ENCODE results near the gene C2orf66.

C2orf66 gene

DNA sequence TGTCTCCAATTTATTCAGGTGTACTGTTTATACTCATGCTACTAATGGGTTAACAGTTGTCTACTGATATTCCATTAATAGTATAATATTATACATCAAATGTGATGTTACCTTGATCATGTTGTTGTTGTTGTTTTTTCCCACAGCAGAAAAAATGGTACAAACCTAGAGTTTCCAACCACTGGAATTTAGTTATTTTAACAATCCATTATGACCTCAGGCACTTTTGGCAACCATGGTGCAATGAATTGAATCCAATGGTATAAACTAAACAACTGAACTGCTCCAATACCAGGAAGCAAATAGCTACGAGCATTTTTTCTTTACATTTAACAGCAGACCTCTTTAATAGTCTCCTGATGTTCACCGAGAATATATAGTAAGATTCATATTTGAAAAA is 31.0 kb upstream of the C2orf66 start:
- H3K27ac ChIP-seq = no peak overlapping the region
- TF ChIP-seq, protein P1, sequence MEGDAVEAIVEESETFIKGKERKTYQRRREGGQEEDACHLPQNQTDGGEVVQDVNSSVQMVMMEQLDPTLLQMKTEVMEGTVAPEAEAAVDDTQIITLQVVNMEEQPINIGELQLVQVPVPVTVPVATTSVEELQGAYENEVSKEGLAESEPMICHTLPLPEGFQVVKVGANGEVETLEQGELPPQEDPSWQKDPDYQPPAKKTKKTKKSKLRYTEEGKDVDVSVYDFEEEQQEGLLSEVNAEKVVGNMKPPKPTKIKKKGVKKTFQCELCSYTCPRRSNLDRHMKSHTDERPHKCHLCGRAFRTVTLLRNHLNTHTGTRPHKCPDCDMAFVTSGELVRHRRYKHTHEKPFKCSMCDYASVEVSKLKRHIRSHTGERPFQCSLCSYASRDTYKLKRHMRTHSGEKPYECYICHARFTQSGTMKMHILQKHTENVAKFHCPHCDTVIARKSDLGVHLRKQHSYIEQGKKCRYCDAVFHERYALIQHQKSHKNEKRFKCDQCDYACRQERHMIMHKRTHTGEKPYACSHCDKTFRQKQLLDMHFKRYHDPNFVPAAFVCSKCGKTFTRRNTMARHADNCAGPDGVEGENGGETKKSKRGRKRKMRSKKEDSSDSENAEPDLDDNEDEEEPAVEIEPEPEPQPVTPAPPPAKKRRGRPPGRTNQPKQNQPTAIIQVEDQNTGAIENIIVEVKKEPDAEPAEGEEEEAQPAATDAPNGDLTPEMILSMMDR (conservative IDR thresholded peaks at IDR 0.05) = no peak

DNA sequence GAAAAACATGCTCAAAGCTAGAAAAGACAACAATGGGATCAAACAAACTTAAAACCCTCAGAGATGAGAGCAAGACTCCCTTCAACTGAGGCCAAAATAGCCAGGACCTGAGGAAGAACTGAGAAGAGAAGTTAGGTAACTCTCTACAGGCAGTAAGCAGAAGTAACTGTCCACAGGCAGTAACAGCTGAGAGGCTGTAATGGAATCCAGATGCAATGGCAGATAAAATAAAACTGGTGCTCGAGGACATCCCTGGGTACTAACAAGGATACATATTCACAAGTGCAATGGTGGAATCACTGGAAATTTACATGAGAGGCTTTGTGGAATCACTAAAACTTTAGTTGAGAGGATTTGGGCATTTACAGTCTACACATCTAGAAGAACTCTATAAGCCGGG is 30.4 kb upstream of the C2orf66 start:
- H3K27ac ChIP-seq = no peak overlapping the region
- TF ChIP-seq, protein P1 (conservative IDR thresholded peaks at IDR 0.05) = no peak

DNA sequence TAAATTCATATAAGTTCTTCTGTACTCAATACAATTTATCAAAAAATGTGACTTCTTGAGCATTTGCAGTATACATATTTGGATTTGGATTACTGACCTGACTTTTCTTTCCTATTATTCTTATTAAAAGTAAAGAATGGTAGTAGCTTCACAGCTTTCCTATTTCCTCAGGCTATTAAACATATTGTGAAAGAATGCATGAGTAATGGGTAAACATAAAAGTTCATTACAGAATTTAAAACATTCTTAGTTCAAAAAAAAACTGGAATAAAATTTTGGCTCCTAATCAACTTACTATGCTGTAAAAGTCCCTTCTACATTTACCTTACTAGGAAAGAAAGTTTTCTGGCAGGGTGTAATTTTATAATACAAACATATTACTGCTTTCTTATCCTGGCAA is 27.3 kb upstream of the C2orf66 start:
- TF ChIP-seq, protein P1 (conservative IDR thresholded peaks at IDR 0.05) = no peak
- no peak overlapping the region for H3K27ac ChIP-seq

- no peak overlapping the region for H3K27ac ChIP-seq
- TF ChIP-seq, protein P1 (conservative IDR thresholded peaks at IDR 0.05) = no peak
Measured at GRCh38 chr2:196830701-196831100, 21.5 kb upstream of the C2orf66 start.

DNA sequence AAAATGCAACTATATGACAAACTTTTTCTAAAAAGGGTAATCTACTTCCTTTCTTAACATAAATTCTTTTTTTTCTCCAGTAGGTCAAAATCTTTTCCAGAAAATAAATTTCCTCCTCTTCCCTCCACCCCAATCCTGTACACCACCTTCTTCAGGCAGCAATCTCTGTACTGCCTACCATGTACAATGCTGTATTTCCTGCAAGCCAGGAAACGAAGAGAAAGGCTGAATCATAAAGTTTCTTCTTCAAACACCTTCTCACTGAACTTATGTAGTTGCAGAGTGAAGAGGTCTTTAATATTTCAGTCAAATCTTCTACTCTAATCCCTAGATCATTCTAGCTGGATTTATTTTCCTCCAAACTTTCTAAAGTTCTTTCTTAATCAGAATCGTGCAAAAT is 18.2 kb upstream of the C2orf66 start:
- H3K27ac ChIP-seq = no peak overlapping the region
- TF ChIP-seq, protein P1 (conservative IDR thresholded peaks at IDR 0.05) = no peak

DNA sequence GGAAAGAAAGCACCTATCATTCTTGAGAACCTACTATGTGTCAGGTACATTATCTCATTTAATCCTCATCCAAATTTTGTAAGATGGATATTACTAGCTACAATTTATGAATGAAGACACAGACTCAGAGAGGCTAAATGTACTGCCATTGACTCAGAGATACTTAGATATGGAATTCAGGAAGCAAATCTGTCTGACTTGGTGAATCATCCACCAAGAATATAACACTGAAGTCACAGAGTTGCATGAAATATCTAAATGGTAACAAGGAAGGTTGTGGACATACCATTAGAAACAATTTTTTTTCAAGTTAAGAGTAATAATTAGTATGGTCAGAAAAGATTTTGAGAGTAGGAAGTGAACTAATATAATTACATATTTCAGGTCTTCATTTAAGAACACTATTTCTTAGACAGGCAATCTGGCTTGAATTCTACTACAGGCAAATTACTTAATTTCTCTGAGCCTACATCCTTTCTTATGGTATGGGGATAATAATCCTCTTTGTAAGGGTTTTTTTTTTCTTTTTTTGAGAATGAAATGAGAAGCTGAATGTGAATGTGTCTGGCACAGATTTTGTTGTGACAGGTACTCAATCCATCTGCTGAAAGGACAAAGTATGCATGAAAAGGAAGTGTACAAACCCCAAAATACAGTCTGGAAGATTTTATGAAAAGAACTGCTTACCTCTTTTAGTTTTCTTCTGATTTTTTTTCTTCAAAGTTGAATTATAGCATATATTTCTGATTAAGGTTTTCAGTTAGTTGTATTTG is 14.8 kb upstream of the C2orf66 start:
- H3K27ac ChIP-seq = no peak overlapping the region
- TF ChIP-seq, protein P1 (conservative IDR thresholded peaks at IDR 0.05) = no peak

- TF ChIP-seq, protein P1 (conservative IDR thresholded peaks at IDR 0.05) = no peak
- no peak overlapping the region for H3K27ac ChIP-seq
Measured at GRCh38 chr2:196821195-196821594, 12.0 kb upstream of the C2orf66 start.
